Prostate gland (tissue), 2 donors: ENCODE data around the gene ADGRD1.

ENCODE experiments used
- POLR2A ChIP-seq: fragments of 450-650 bp; IDR thresholded peaks from one replicate; pipeline ENCODE4 v1.6.1; 2016; ENCODE audit warnings: antibody characterized with exemption, mild to moderate bottlenecking
- POLR2AphosphoS5 ChIP-seq: sonication (generic); formaldehyde crosslinking; IDR thresholded peaks from one replicate; pipeline ENCODE4 v1.6.1; 2017; ENCODE audit warnings: antibody characterized with exemption
- TF ChIP-seq, protein P1 (sequence below), 4 experiments: fragments of 200-600 bp in 2 of 4; fragments of 450-650 bp in 2 of 4; sonication (generic) in 2 of 4; IDR thresholded peaks; 1 replicate in 3 of 4; 2 replicates in 1 of 4; pipeline ENCODE4 v1.5.1; 2016 to 2019; ENCODE audit warnings: antibody characterized with exemption in 4 of 4, mild to moderate bottlenecking in 2 of 4, moderate library complexity in 2 of 4

DNA sequence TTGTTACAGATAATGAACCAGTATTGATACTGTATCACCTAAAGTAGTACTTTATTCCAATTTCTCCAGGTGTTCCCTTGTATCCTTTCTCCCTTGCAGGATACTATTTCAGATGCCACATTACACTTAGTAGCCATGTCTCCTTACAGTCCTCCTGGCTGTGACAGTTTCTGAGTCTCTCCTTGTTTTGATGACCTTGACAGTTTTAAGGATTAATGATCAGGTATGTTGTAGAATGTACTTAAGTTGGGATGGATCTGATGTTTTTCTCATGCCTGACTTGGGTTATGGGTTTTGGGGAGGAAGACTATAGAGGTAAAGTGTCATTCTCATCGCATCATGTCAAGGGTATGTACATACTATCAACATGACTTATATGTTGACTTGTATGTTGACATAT is 193.6 kb downstream of the ADGRD1 start:
- TF ChIP-seq POLR2A (no peak), POLR2AphosphoS5 (no peak)
- TF ChIP-seq, protein P1, sequence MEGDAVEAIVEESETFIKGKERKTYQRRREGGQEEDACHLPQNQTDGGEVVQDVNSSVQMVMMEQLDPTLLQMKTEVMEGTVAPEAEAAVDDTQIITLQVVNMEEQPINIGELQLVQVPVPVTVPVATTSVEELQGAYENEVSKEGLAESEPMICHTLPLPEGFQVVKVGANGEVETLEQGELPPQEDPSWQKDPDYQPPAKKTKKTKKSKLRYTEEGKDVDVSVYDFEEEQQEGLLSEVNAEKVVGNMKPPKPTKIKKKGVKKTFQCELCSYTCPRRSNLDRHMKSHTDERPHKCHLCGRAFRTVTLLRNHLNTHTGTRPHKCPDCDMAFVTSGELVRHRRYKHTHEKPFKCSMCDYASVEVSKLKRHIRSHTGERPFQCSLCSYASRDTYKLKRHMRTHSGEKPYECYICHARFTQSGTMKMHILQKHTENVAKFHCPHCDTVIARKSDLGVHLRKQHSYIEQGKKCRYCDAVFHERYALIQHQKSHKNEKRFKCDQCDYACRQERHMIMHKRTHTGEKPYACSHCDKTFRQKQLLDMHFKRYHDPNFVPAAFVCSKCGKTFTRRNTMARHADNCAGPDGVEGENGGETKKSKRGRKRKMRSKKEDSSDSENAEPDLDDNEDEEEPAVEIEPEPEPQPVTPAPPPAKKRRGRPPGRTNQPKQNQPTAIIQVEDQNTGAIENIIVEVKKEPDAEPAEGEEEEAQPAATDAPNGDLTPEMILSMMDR (IDR thresholded peaks at IDR 0.05), result no peak
